A673 (cell line): ENCODE data around the gene AFM. TPM values are rescaled to one million over a fixed set of nuclear protein-coding genes. Genes with fewer than 3 reads are reported as not detected.

ENCODE experiments used
- BruUV-seq: library from RNA; stranded (reverse); fragments of 400-500 nt; replicated peaks from 2 replicates; lab custom pipeline; 2021; lab: Mats Ljungman, UMichigan
- CTCF ChIA-PET: fragments of 300-600 bp; sonication (Branson Sonifier 250); formaldehyde crosslinking; loops from one replicate; lab custom pipeline; 2022; ENCODE audit warnings: antibody characterized with exemption; lab: Charles Lee
- POLR2A ChIA-PET: fragments of 300-600 bp; sonication (Branson Sonifier 250); formaldehyde crosslinking; loops from one replicate; lab custom pipeline; 2022; ENCODE audit warnings: antibody characterized with exemption; ENCODE audit not compliant: low non-redundant PET; lab: Charles Lee
- DNase-seq: peaks from one replicate; pipeline ENCODE4 v3.0.0-alpha.2; 2015; ENCODE audit warnings: low spot score
- H3K27ac ChIP-seq: fragments of 200-600 bp; sonication (generic); 2 replicates; pipeline ENCODE4 v1.5.1; 2016; ENCODE audit warnings: mixed run types, low read depth, mild to moderate bottlenecking, mixed read lengths, antibody characterized with exemption, low read length; ENCODE audit not compliant: poor library complexity, severe bottlenecking
- H3K27me3 ChIP-seq: fragments of 200-600 bp; sonication (generic); replicated peaks from 2 replicates; pipeline ENCODE4 v1.6.1; 2017; ENCODE audit warnings: mixed run types, low read depth, mild to moderate bottlenecking, mixed read lengths, antibody characterized with exemption, low read length; ENCODE audit not compliant: insufficient read depth, poor library complexity
- H3K36me3 ChIP-seq: fragments of 200-600 bp; sonication (generic); 2 replicates; pipeline ENCODE4 v1.6.1; 2016; ENCODE audit warnings: mixed run types, mild to moderate bottlenecking, mixed read lengths, antibody characterized with exemption, low read length; ENCODE audit not compliant: insufficient read depth, poor library complexity, severe bottlenecking
- H3K4me1 ChIP-seq: fragments of 200-600 bp; sonication (generic); 2 replicates; pipeline ENCODE4 v1.6.1; 2017; ENCODE audit warnings: mixed run types, mild to moderate bottlenecking, mixed read lengths, antibody characterized with exemption, low read length; ENCODE audit not compliant: insufficient read depth, poor library complexity, severe bottlenecking
- H3K4me3 ChIP-seq: fragments of 200-600 bp; sonication (generic); 2 replicates; pipeline ENCODE4 v1.5.1; 2016; ENCODE audit warnings: low read depth, mixed run types, mild to moderate bottlenecking, mixed read lengths, low read length; ENCODE audit not compliant: poor library complexity, severe bottlenecking
- H3K9me3 ChIP-seq: fragments of 200-600 bp; sonication (generic); 2 replicates; pipeline ENCODE4 v1.6.1; 2016; ENCODE audit warnings: mixed run types, low read depth, mild to moderate bottlenecking, mixed read lengths, antibody characterized with exemption, low read length; ENCODE audit not compliant: poor library complexity, severe bottlenecking
- EZH2 ChIP-seq: fragments of 200-600 bp; sonication (generic); IDR thresholded peaks from 2 replicates; pipeline ENCODE4 v1.6.1; 2017; ENCODE audit warnings: borderline replicate concordance, low read depth, mild to moderate bottlenecking, mixed read lengths, antibody characterized with exemption, low read length; ENCODE audit not compliant: poor library complexity, severe bottlenecking
- intact Hi-C: fragments of 100-400 bp; cut with micrococcal nuclease; formaldehyde crosslinking; loops from one replicate; pipeline ENCODE4 v1.10.0; 2022; ENCODE audit not compliant: unreplicated experiment
- total RNA-seq: library from RNA; stranded (reverse); gene quantifications from 2 replicates; pipeline ENCODE4 v1.2.3, GENCODE V29; 2021
- TF ChIP-seq, protein P1 (sequence below): fragments of 300-800, 200-600 bp; sonication (generic); conservative IDR thresholded peaks from 2 replicates; pipeline ENCODE4 v1.5.1; 2017; ENCODE audit warnings: low read depth, mild to moderate bottlenecking, antibody characterized with exemption, low read length, moderate library complexity, mixed read lengths

The AFM gene
- total RNA-seq, 1 experiment from 2014 or later, result not detected

DNA sequence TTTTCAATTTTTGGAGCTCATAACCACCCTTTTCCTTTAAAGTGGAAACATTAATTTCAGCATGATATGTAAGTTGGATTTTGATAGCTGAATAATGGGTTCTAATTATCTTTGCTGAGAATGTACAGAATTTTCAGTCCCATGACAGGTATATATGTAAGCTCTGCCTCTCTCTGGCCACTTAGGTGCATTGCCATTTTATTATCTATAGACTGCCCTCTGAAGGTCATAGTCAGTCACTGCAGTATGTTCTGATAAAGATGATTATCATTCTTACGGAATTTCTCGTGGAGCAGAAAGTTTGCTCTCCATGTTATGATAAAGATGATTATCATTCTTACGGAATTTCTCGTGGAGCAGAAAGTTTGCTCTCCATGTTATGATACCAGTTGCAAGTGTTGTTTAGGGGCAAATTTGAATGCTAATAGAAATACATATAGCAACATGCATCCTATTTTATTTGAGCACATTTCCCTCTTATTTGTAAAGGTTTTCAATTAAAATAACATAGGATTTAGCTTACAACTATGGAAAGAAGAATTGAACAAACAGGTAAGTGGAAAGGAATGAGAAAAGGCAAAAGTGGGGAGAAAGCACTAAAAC is 35.1 kb upstream of the AFM start:
- Histone ChIP-seq H3K4me3 (no peak overlapping the region), H3K36me3 (no peaks in the 10 kb centered on the region), H3K27ac (no peak overlapping the region), H3K9me3 (no peaks in the 10 kb centered on the region), H3K4me1 (peaks cover 10% of the 10 kb centered on the region), H3K27me3 (no peaks in the 10 kb centered on the region)
- POLR2A ChIA-PET, result no interaction called here
- intact Hi-C loops, result loop anchor here (10.0 kb wide), 1 partner anchor 132 kb away; no protein-coding TSS in a partner anchor
- CTCF ChIA-PET, result interaction anchor here (0.6 to 1.4 kb wide), 2 partner anchors 14 to 105 kb away, joined by 3 to 9 read pairs; no protein-coding TSS in a partner anchor
- BruUV-seq, result no TSS peak
- TF ChIP-seq, protein P1, sequence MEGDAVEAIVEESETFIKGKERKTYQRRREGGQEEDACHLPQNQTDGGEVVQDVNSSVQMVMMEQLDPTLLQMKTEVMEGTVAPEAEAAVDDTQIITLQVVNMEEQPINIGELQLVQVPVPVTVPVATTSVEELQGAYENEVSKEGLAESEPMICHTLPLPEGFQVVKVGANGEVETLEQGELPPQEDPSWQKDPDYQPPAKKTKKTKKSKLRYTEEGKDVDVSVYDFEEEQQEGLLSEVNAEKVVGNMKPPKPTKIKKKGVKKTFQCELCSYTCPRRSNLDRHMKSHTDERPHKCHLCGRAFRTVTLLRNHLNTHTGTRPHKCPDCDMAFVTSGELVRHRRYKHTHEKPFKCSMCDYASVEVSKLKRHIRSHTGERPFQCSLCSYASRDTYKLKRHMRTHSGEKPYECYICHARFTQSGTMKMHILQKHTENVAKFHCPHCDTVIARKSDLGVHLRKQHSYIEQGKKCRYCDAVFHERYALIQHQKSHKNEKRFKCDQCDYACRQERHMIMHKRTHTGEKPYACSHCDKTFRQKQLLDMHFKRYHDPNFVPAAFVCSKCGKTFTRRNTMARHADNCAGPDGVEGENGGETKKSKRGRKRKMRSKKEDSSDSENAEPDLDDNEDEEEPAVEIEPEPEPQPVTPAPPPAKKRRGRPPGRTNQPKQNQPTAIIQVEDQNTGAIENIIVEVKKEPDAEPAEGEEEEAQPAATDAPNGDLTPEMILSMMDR, result peak; percentile 67
- TF ChIP-seq EZH2, result no peak
- DNase-seq, result peak; percentile 53

DNA sequence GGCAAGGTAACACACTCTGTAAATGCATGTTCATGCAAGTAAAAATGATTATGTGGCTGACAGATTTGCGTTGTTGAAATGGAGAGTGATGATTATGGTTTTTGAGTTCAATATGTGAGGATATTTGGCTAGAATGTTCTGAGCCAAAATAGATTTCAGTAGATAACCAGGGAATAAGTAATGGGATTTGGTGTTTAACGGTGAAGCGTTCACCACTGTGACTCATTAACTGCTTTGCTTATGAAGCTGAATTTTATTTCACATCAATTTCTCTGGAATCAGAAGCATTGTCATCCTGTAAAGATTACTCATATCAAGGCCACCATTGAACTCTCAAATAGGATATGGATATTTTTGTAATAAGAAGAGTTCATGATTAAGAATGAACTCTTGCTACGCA is 33.9 kb upstream of the AFM start:
- CTCF ChIA-PET, result no interaction called here
- Histone ChIP-seq H3K36me3 (no peaks in the 10 kb centered on the region), H3K9me3 (no peaks in the 10 kb centered on the region), H3K27me3 (no peaks in the 10 kb centered on the region), H3K27ac (no peak overlapping the region), H3K4me3 (no peak overlapping the region), H3K4me1 (peaks cover 14% of the 10 kb centered on the region)
- DNase-seq, result no peak
- no TSS peak for BruUV-seq
- POLR2A ChIA-PET, result no interaction called here
- intact Hi-C loops, result loop anchor here (10.0 kb wide), 1 partner anchor 133 kb away; no protein-coding TSS in a partner anchor
- TF ChIP-seq EZH2, result no peak

DNA sequence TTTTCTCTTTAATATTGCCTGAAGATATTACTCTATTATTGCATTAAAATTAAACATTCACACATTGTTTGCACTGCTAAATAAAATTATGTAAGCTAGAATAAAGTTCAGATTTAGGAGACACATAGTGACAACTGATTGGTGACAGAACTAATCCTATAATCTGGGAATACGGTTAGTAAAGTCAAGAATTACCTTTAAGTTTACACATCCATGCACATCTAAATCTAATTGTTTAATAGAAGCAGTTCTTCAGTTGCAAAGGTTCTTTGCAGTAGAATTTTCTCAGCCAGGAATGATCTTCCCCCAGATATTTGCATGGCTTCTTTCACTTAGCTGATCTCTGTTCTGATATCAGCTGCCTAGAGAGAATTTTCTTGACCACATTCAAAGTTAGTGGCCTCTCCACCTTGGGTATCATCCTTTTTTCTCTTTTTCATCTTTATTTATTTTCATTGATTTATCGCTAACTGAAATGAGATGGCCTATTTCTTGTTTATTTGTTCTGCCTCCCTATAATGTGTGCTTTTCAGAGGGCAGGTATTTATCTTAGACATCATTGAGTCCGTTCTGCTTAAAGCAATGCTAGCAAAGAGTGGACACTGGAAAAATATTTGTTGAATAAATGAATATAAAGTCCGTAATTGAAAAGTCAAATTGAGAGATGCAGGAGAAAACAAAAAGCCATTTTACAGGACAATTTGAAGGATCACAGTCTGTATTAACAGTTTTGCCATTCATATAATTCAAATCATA is 32.9 kb upstream of the AFM start:
- CTCF ChIA-PET, result no interaction called here
- no peak overlapping the region for H3K4me3 ChIP-seq
- no peaks in the 10 kb centered on the region for H3K9me3 ChIP-seq

More for the DNA sequence above, 32.9 kb upstream of the AFM start:
- no peak for DNase-seq
- Histone ChIP-seq H3K4me1 (peaks cover 14% of the 10 kb centered on the region), H3K27me3 (no peaks in the 10 kb centered on the region), H3K36me3 (no peaks in the 10 kb centered on the region), H3K27ac (no peak overlapping the region)
- TF ChIP-seq EZH2, result no peak
- TF ChIP-seq, protein P1, result no peak
- BruUV-seq, result no TSS peak
- POLR2A ChIA-PET, result no interaction called here
- intact Hi-C loops, result loop anchor here (10.0 kb wide), 1 partner anchor 134 kb away; no protein-coding TSS in a partner anchor
